ENCODE results near the gene ACOT13. TPM values are rescaled to one million over a fixed set of nuclear protein-coding genes. Genes with fewer than 3 reads are reported as not detected.

ACOT13 gene
- total RNA-seq, result 7.4 TPM

DNA sequence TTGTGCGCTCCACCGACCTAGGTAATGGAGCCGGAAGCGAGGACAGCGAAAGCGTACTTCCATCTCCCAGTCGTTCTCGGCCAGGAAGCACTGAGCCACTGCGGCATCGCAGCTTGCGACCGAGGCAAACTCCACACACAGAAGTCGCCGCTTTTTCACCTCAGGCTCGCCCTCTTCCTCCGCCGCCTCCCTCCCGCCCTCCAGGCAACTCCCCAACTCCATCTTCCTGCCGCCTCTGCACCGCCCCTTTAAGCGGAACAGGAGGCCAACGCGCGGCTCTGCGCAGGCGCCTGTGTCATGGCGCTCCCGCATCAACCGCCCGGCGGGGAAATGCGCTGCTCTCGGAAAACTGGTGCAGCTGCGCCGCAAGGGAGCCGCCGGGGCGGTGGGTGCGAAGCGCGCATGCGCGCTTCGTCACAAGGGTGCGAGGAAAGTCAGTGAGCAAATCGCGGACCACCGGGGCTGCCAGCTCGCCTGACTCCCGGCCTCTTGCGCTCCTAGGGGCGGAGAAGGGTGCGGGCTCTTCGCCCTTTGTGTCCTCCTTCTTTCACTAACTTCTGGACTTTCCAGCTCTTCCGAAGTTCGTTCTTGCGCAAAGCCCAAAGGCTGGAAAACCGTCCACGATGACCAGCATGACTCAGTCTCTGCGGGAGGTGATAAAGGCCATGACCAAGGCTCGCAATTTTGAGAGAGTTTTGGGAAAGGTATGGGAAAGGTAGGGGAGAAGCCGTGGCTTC, at the start of gene ACOT13, which contains the start of gene TDP2:
ACOT13 (plus strand) TSS at position 437 of the 737 bp plus-strand sequence; CDS start at position 624, 187 bp downstream.
TDP2 (minus strand) TSS at position 259 of the 737 bp plus-strand sequence; CDS start at position 222, 37 bp downstream.

GRCh38 chr6:24719125-24719971, 52.5 kb downstream of the ACOT13 start, which contains the start of gene C6orf62:
TSS of gene C6orf62 (minus strand) at chr6:24719154. CDS start at chr6:24718668, 486 bp downstream.

Other genes starting within 250 kb of the ACOT13 start
- gene GPLD1, start 177.5 kb upstream of the ACOT13 start, total RNA-seq, result 10.9 TPM
- 17.5 TPM for gene ALDH5A1, start 172.1 kb upstream of the ACOT13 start, total RNA-seq
- gene KIAA0319, start 20.9 kb upstream of the ACOT13 start, total RNA-seq, result 0.99 TPM
- gene TDP2, start 178 bp upstream of the ACOT13 start, total RNA-seq, result 34.5 TPM
- gene C6orf62, start 52.1 kb downstream of the ACOT13 start, total RNA-seq, result 102 TPM
- 20.7 TPM for gene GMNN, start 107.9 kb downstream of the ACOT13 start, total RNA-seq
- gene ARMH2, start 131.8 kb downstream of the ACOT13 start, total RNA-seq, result not detected

Measured in camera-type eye (tissue), 1 donor.